GOT3 (cell line): Measurements from ENCODE around the gene PRELP.
"Not testable (repeated sequence)": the region's sequence is repeated elsewhere in the genome, so short reads cannot be mapped to it uniquely, and the experiment has no call there.

Experiments
- DNase-seq: peaks from one replicate; lab custom pipeline; 2025; ENCODE audit warnings: mixed read lengths; lab: John Stamatoyannopoulos, UW

The PRELP gene

DNA sequence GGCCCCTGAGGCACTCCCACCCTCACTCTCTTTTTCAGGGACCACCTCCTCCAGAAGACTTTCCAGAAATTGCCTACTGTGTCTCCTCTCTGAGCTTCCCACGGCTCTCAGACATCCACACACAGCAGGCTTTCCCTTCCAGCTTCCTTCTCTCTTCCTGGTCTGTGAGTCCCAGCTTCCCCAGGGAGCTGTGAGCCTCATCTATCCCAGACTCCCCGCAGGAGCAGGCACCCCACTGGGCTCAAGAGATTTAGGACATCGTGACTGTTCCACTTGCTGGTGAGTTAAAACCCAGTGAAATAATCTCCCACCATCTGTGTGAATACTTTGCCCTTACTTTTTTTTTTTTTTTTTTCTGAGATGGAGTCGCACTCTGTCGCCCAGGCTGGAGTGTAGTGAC lies 22.0 kb upstream of the PRELP start:
- DNase-seq: no peak

DNA sequence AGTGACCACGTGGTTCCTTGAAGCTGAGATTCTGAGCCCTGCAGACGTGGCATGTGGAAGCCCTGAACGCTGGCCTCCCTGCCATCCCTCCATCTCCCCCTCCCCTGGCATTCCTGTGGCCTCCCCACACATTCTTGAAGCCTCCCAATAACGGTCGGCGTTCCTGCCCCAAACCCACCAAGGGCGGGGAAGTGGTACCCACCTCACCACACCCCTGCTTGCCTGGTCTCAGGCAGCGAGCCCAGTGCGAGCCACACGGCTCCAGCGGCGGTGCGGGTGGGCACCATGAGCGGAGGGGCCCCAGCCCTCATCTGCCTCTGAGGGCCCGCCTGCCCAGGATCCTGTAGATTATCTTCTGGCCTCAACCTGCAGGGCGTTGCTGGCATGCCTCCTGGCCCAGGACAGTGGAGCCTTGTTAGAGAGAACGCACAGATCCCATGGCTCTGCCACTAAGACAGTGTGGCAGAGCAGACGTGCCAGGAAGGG lies 20.6 kb upstream of the PRELP start:
- DNase-seq: no peak

DNA sequence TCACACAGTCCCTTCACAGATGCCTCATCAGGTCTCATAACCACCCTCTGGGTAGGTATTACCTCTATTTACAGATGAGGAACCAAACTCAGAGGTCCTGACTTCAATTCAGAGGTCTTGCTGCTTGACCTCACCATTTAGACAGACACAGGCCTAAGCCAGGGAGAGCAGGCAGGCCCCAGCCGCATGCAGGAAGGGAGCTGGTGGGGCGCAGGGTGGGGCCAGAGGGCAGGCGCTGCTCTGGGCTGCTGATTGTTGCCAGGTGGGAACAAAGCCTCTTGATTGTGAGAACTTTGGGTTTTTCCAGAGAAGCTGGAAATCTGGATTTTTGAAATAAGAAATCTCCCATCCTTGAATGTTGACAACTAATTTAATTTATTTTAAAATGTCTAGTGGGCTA lies 19.9 kb upstream of the PRELP start:
- DNase-seq: no peak

DNA sequence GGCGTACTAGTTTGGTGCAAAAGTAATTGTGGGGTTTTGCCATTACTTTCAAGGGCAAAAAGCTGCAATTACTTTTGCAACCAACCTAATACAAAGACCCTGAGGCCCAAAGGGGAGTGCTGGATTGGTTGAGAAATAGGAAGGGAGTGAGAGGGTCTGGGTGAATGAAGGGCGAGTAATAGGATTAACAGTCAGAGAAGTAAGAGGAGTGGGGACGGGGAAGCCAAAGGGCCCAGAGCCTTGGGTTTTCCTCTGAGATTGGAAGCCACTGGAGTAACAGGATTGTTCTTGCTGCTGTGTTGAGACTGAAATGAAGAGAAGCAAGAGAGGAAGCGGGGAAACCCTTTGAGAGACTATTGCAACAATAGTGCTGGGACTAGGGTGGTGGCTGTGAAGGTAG lies 19.0 kb upstream of the PRELP start:
- no peak for DNase-seq

DNA sequence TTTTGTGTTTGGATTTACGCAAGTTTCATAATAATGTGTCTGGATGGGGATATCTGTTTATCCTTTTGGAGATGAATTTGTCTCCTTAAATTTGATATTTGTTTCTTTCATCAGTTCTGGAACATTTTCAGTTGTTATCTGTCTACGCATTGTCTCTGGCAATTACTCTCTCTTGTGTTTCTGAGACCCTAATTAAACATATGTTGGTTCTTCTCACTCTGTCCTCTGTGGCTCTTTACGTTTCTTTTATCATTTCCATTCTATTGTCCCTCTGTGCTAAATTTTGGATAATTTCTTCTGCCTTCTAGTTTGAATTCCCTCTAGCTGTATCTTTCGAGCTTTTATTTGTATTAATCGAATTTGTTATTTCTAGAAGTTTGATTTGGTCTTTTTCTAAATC lies 17.5 kb upstream of the PRELP start:
- DNase-seq: no peak

DNA sequence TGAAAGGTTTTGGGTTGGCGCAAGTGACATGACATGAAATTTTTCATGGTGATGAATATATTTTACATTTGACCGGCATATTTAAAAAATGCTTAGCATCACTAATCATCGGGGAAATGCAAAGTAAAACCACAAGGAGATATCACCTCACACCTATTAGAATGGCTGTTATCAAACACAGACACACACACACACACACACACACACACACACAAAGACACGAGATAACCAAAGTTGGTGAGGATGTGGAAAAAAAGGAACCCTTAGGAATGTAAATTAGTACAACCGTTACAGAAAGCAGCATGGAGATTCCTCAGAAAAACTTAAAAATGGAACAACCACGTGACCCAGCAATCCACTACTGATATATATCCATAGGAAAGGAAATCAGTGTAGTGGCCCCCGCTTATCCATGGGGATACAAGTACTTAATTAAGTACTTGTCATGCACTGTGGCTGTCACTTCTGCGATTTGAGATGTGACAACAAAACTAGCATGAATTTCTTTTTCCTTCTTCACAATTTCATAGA lies 15.9 kb upstream of the PRELP start:
- no peak for DNase-seq

DNA sequence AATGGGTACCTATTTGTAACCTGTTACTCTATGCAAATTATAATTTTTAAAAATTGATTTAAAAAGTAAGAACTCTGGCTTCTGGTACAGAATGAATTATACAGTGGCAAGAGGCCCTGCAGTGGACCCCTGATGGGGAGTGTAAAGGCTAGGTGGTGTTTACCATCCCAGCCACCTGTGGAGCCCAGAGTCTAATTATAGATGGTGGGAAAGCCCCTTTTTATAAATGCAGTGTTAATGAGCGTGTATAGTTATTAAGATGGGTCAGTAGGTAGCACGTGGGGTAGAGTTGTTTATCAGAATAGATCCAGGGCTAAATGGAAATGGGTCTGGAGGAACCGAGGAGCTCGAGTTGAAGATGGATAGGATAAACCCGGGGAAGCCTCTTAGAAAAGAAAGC lies 13.9 kb upstream of the PRELP start:
- DNase-seq: no peak

DNA sequence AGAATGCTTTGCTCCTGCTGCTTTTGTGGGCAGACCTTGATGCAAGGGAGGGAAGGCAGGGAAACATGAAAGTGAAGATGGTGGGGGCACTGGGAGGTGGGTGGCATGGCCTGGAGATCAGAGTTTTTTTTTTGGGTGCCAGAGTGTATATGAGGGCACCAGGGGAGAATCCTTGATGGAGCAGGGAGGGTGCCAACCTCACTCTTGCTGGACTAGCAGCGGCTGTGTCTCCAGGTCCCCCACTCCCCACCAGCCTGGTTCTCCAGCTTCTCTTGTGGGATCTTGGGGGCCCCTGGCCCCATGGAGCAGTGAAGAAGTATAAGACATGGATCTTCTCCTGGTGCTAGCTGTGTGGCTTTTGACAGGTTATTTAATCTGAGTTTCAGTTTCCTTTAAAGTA lies 13.5 kb upstream of the PRELP start:
- DNase-seq: no peak

DNA sequence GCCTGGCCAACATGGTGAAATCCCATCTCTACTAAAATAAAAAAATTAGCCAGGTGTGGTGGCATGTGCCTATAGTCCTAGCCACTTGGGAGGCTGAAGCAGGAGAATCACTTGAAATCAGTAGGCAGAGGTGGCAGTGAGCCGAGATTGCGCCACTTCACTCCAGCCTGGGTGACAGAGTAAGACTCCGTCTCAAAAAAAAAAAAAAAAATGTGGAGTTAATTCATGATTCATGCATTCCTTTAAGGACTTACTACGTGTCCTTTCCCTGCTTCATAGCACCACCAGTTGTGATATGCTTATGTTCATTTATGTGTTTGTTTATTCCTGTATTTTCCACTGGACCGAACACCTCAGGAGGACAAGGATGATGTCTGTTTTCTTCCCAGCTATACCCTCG lies 12.7 kb upstream of the PRELP start:
- no peak for DNase-seq

DNA sequence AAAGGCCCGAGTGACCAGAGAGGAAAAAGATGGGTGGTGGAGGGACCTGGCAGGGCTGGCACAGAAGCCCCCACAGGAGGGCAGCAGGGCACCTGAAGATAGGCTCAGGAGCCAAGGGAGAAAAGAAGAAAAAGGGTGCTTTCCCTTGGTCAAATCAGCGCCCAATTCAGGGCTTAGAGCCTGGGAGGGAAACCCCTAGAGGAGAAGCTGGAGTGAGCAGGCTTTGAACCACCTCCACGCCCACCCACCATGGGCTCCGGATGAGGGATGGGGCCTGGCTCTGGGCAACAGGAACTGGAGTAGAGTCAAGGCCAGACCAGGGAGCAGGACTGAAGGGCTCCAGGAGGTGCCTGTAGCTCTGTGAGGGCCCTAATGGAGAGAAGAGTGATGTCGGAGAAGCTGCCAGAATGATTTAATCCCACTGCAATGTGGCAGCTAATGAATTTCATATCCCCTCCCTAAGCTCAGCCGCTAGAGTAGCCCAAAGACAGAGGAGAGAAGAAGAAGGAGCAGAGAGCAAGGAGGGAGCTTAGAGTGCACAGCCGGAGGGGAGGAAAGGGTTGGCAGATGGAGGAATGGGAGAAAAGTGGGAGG lies 12.0 kb upstream of the PRELP start:
- no peak for DNase-seq

DNA sequence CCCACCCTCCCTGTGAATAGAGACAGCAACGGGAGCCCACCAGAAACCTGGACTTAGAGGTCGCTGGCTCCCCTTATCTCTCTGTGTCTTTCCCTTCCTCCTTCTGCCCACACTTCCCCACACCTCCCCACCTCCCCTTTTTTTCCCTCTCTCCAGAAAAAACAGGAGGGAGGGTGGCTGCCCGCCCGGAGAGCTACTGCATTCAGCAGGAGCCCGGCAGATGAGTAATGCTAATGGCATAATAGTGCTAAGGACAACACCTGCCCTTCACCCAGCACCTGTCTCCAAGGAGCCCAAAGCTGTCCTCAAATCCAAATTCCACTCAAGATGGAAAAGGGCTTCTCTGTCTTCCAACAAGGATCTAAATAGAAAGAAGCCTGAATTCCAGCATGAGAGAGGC lies 11.4 kb upstream of the PRELP start:
- DNase-seq: no peak

DNA sequence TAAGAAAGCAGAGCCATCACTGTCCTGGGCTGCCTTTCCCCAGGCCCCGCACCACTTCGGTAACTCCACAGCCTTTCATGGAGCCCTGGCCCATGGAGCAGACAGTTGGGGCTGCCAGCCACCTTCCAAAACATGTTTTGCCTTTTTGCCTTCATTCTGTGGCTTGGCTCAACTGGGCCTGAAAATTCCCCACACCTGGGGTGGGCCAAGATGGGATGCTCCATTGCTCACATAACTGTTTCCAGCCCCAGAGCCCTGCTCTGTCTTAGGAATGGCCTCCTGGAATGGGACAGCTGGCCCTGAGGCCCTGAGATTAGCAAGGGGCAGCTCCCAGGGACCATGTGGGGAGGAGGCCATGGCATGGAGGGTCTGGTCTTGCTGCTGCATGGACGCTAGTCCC lies 10.9 kb upstream of the PRELP start:
- DNase-seq: no peak

DNA sequence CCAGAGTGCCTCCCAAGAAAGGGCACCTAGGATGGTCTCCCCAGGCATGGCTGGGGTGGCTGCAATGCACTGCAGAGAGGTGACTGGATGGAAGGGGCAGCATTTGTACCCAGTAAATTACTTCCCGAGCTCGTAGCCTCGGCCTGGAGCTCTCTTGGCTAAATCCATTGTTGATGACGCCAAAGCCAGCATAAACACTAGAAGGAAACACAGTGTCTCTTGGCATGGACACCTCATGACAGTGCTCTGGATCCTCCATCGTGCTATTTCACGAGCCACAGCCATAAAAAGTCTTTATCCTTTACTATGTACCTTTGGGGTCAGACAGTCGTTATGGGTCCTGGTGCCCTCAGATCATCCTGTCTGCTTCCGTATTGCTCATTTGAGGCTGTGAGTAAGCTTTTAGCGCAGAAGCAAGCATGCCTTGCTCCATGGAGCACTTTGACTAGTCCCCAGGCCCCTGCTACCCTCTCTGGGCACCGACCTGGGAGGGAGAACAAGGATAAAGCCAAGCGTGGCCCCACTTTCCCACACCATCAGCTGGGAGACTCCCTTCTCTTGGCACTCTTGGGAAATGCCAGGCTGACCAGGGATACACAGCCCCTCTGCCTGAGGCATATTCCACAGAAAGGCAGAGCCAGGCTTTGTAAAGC lies 10.3 kb upstream of the PRELP start:
- DNase-seq: no peak

DNA sequence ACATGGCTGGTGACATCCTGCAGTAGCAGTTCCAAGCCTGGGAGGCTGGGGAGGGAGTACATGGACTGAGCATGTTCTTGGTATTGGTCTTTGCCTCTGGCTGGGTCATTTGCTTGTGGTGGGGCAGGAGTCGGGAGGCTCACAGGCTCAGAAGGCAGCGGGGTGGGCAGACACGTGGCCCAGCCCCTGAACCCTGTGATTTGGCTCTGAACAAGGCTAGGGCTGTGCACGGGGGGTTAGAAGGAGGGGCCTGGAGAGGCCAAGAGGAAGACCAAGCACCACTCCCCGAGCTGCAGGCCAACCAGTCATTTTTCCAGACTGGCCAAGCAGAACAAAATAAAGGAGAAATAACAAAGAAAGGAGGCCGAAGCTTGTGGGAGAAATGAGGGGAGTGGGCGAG lies 9.7 kb upstream of the PRELP start:
- DNase-seq: no peak

DNA sequence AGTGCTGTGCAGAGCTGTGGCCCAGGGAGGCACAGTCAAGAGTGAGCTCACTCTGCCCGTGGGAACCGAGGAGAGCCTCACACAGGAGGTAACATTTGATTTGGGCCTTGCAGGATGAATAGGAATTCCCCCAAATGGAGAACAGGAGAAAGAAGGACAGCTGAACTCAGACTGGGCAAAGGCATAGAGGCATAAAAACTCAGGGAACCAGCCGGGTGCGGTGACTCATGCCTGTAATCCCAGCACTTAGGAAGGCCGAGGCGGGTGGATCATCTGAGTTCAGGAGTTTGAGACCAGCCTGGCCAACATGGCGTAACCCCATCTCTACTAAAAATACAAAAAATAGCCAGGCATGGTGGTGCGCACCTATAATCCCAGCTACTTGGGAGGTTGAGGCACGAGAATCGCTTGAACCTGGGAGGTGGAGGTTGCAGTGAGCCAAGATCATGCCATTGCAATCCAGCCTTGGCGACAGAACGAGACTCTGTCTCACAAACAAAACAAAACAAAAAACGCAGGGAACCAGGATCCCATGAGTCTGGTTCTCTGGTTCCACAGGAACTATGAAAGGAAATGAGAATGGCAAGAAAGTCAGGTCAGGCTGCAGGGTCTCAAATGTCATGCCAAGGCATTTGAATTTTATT lies 8.6 kb upstream of the PRELP start:
- DNase-seq: not testable (repeated sequence)

DNA sequence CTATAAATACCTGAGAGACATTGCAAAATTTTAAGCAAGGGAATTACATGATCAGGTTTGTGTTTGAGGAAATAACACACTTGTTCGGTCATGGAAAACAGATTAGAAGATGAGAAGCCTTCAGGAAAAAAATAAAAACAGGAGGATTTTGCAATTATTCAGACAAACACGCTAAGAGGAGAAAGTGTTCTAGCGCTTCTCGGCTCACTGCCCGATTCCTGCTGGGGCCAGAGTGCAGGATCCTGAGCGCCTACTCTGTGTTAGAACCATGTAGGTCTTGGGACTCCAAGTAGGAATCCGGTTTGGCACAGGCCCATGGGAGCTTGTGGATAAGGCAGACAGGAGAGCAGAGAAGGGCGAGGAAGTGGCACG lies 8.1 kb upstream of the PRELP start:
- no peak for DNase-seq

DNA sequence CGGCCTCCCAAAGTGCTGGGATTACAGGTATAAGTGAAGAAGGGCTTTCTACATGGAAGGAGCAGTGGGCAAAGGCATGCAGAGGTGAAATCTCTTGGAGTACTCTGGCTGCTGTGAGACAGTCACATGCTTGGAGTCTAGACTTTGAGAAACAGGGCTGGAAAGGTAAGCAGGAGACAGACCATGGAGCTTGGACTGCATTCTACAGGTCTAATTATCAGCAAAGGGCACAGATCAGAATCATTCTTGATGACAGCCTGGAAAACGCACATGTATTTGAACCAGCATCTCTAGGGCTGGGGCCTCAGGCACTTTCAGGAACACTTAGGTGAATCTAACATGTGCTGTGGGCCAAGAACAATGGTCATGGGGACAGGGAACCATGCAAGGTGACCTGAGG lies 7.3 kb upstream of the PRELP start:
- DNase-seq: no peak

DNA sequence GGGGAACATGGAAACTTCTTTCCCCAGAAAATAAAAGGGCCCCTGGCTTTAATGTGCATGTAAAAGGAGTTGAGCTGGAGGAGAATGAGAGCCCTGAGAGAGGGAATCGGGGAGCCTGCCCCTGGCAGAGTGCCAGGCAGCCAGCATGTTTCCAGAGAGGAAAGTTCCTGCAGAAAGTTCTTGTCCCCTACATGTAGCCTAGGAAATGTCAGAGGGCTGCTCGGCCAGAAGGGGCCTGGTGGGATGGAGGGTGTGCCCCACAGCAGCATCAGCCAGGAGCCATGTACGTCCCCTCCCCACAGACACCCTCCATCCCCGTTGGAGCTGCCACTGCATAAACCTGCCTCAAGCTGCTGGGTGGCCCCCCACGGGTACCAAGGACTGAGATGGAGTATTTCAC lies 5.4 kb upstream of the PRELP start:
- no peak for DNase-seq

DNA sequence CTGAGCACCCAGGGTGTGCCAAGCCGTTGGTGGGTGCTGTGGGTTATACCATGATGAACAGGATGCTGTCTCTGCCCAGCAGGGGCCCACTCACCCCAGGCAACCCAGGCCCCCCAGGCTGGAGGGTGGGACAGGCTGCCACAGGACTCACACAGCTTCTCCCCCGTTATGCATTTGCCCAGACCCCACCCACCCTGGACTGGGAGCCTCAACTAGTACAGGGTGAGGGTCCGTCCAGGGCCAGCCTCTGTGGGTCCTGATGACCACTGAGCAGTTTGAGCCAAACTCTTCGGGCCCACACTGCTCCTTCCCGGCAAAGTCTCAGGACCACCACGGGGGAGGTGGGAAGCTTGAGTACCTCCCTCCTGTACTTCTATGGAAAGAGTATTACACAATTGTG lies 3.8 kb upstream of the PRELP start:
- DNase-seq: no peak

DNA sequence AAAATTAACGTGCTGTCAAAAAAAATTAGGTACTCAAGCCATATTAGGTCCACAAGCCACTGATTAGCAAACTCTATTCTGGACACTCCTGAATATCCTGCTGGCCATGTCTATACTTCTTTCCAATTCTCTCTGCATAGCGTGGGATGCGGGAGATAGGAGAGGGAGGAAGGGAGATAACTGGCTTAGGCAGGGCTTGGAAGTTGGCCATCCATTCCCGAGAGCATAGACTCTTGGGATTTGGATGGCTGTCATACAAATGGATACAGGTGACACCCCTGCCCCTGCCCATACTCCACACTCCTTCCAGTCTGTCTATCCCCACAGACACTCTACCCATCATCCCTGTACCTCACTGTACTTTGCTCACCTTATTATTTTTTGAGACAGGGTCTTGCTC lies 2.3 kb upstream of the PRELP start:
- DNase-seq: no peak

DNA sequence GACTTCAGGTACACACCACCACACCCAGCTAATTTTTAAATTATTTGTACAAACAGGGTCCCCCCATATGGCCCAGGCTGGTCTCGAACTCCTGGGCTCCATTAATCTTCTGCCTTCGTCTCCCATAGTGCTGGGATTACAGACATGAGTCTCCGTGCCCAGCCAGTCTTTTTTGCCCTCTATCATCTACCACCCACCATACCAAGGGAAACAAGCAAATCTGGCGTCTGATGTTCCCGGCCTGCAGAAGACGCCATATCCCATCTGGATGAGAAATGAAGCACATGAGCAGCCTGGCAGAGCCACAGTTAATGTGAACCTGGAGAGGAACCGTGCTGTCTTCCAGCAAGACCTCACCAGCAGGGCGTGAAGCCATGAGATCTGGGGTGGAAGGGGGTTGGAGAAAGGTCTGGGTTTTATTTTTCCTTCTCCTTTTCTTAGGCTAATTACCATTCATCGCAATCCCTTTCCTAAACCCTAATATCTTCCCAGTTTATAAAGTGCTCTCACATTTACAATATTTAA lies 1.8 kb upstream of the PRELP start:
- no peak for DNase-seq

DNA sequence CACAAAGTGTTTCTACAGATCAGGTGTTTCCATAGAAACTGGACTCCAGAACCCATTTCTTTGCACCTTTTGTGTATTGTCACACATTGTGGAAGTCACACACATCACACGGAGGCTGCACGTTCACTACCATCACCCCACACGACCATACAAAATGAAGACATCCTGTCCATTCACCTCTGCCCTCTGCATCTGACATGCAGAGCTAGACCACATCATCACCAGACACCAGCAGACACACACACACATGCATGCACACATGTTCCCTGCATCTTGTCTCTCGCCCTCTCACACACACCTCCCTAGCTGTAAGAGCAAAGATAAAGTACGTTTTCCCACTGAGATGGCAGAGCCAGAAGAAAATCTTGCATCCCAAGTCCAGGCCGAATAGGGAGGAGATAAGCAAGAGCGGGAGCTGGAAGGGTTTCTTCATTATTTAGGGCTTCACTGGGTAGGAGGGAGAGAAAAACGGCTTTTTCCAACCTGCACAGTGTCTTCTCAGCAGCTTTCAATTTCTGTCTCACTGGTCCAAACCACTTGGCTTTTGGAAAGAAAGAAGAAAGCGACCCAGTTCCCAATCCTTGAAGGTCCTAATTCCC lies 709 bp downstream of the PRELP start:
- no peak for DNase-seq

DNA sequence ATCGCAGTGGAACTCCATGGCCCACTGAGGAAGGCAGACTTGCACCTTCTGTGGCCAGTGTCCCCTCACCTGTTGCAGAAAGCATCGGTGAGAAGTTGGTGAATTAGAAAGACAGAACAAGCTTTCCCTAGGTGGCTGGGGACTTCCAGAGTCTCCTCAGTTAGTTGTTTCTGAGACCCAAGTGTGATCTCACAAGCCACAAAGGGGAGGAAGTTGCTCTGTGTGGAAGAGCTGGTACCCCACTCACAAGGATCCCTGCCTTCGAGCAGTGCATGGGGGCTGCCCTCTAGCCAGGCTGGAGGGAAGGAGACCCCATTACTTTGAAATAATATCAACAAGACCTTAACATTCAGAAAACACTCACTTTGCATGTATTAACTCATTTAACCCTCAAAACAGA lies 2.1 kb downstream of the PRELP start:
- DNase-seq: no peak
